IMR-90 (cell line): ENCODE results near the gene LHFPL6. TPM values are rescaled to one million over a fixed set of nuclear protein-coding genes. Genes with fewer than 3 reads are reported as not detected.

Source experiments
- ATAC-seq: fragments of 200-7000 bp; cut with Tn5 transposase; 2 replicates; pipeline ENCODE4 v1.9.1; 2020; ENCODE audit warnings: low read depth, mild to moderate bottlenecking, moderate library complexity
- BruUV-seq: library from RNA; stranded (reverse); fragments of 400-500 nt; replicated peaks from 2 replicates; lab custom pipeline; 2021; lab: Mats Ljungman, UMichigan
- CTCF ChIA-PET: fragments of 300-600 bp; formaldehyde crosslinking; extraction: SDS; loops from one replicate; lab custom pipeline; 2021; ENCODE audit warnings: antibody characterized with exemption; lab: Yijun Ruan, JAX
- POLR2A ChIA-PET: fragments of 300-600 bp; sonication (Branson Sonifier 250); formaldehyde crosslinking; loops from one replicate; lab custom pipeline; 2022; ENCODE audit warnings: antibody characterized with exemption; ENCODE audit not compliant: unreplicated experiment; lab: Charles Lee
- DNase-seq: peaks from one replicate; pipeline ENCODE4 v3.0.0; 2013
- H2AFZ ChIP-seq: replicated peaks from 2 replicates; pipeline ENCODE3; 2013; ENCODE audit warnings: low read length, mild to moderate bottlenecking; ENCODE audit not compliant: poor library complexity
- H2AK5ac ChIP-seq: 2 replicates; pipeline ENCODE4 v1.6.1; 2013; ENCODE audit warnings: low read depth, low read length, inconsistent platforms
- H2AK9ac ChIP-seq: replicated peaks from 2 replicates; pipeline ENCODE3; 2013; ENCODE audit warnings: mild to moderate bottlenecking, low read depth, low read length, moderate library complexity; ENCODE audit not compliant: poor library complexity
- H2BK120ac ChIP-seq: 2 replicates; pipeline ENCODE4 v1.6.1; 2013; ENCODE audit warnings: low read depth, low read length, inconsistent platforms
- H2BK15ac ChIP-seq: 3 replicates; pipeline ENCODE4 v1.6.1; 2013; ENCODE audit warnings: low read depth, low read length, inconsistent platforms
- H2BK20ac ChIP-seq: 2 replicates; pipeline ENCODE4 v1.6.1; 2013; ENCODE audit warnings: low read depth, mild to moderate bottlenecking, inconsistent platforms, low read length, moderate library complexity
- H2BK5ac ChIP-seq: 2 replicates; pipeline ENCODE4 v1.6.1; 2013; ENCODE audit warnings: mild to moderate bottlenecking, low read depth, low read length, inconsistent platforms; ENCODE audit not compliant: poor library complexity, severe bottlenecking
- H3K14ac ChIP-seq: replicated peaks from 2 replicates; pipeline ENCODE4 v1.6.1; 2013; ENCODE audit warnings: low read depth, low read length, inconsistent platforms
- H3K18ac ChIP-seq: 2 replicates; pipeline ENCODE4 v1.6.1; 2013; ENCODE audit warnings: low read depth, low read length, control low read depth
- H3K23ac ChIP-seq: 2 replicates; pipeline ENCODE4 v1.6.1; 2013; ENCODE audit warnings: low read depth, low read length, inconsistent platforms
- H3K27ac ChIP-seq: 2 replicates; pipeline ENCODE4 v1.5.1; 2013; ENCODE audit warnings: mild to moderate bottlenecking, control low read depth, low read length; ENCODE audit not compliant: insufficient read depth
- H3K27me3 ChIP-seq: 2 replicates; pipeline ENCODE4 v1.6.1; 2013; ENCODE audit warnings: low read length; ENCODE audit not compliant: control insufficient read depth, insufficient read depth
- H3K36me3 ChIP-seq: 2 replicates; pipeline ENCODE4 v1.6.1; 2013; ENCODE audit warnings: low read length, mixed read lengths; ENCODE audit not compliant: control insufficient read depth, insufficient read depth
- H3K4ac ChIP-seq: 2 replicates; pipeline ENCODE4 v1.6.1; 2013; ENCODE audit warnings: low read depth, low read length, inconsistent platforms
- H3K4me1 ChIP-seq: 2 replicates; pipeline ENCODE4 v1.6.1; 2013; ENCODE audit warnings: low read length, mixed read lengths; ENCODE audit not compliant: control insufficient read depth, insufficient read depth
- H3K4me2 ChIP-seq: 2 replicates; pipeline ENCODE4 v1.6.1; 2013; ENCODE audit warnings: low read depth, mild to moderate bottlenecking, control low read depth, low read length, moderate library complexity
- H3K4me3 ChIP-seq: 2 replicates; pipeline ENCODE4 v1.5.1; 2013; ENCODE audit warnings: low read depth, mild to moderate bottlenecking, control low read depth, low read length, moderate library complexity; ENCODE audit not compliant: insufficient read depth
- H3K56ac ChIP-seq: 2 replicates; pipeline ENCODE4 v1.6.1; 2013; ENCODE audit warnings: low read length, inconsistent platforms; ENCODE audit not compliant: insufficient read depth; ENCODE audit errors: extremely low read depth
- H3K79me1 ChIP-seq, 2 experiments: 2 replicates each; pipeline ENCODE4 v1.6.1; 2013; ENCODE audit warnings: low read length in 2 of 2, inconsistent platforms in 1 of 2, low read depth in 1 of 2
- H3K9ac ChIP-seq: 2 replicates; pipeline ENCODE4 v1.6.1; 2013; ENCODE audit warnings: low read depth, low read length, control low read depth
- H3K9me1 ChIP-seq: 2 replicates; pipeline ENCODE4 v1.6.1; 2013; ENCODE audit warnings: low read length, inconsistent platforms; ENCODE audit not compliant: insufficient read depth
- H3K9me3 ChIP-seq: 2 replicates; pipeline ENCODE4 v1.6.1; 2013; ENCODE audit warnings: low read length; ENCODE audit not compliant: control insufficient read depth, insufficient read depth
- H4K20me1 ChIP-seq: 2 replicates; pipeline ENCODE4 v1.6.1; 2013; ENCODE audit warnings: low read length, inconsistent platforms; ENCODE audit not compliant: insufficient read depth
- H4K5ac ChIP-seq: 2 replicates; pipeline ENCODE4 v1.6.1; 2013; ENCODE audit warnings: mild to moderate bottlenecking, low read depth, low read length, control low read depth
- H4K8ac ChIP-seq, 2 experiments: 2 replicates each; pipeline ENCODE4 v1.6.1; 2013; ENCODE audit warnings: low read depth in 2 of 2, low read length in 2 of 2, control low read depth in 1 of 2, inconsistent platforms in 1 of 2
- H4K91ac ChIP-seq: 2 replicates; pipeline ENCODE4 v1.6.1; 2013; ENCODE audit warnings: low read depth, low read length, inconsistent platforms; ENCODE audit not compliant: insufficient read depth
- BHLHE40 ChIP-seq: fragments of 150-350 bp; IDR thresholded peaks from 2 replicates; pipeline ENCODE4 v1.6.1; 2016; ENCODE audit warnings: mild to moderate bottlenecking, low read depth, low read length
- CEBPB ChIP-seq: IDR thresholded peaks from 2 replicates; pipeline ENCODE4 v1.6.1; 2012; ENCODE audit warnings: low read depth, low read length, improper control_type of control experiment
- CTCF ChIP-seq: conservative IDR thresholded peaks from 2 replicates; pipeline ENCODE4 v1.5.1; 2012; ENCODE audit warnings: mild to moderate bottlenecking, low read depth, low read length, improper control_type of control experiment
- MXI1 ChIP-seq: IDR thresholded peaks from 2 replicates; pipeline ENCODE4 v1.6.1; 2012; ENCODE audit warnings: low read depth, mild to moderate bottlenecking, low read length, moderate library complexity, borderline replicate concordance
- POLR2A ChIP-seq: IDR thresholded peaks from 2 replicates; pipeline ENCODE4 v1.6.1; 2012; ENCODE audit warnings: mild to moderate bottlenecking, low read depth, low read length
- SMC3 ChIP-seq: fragments of 150-350 bp; IDR thresholded peaks from 2 replicates; pipeline ENCODE4 v1.6.1; 2016; ENCODE audit warnings: low read depth, mild to moderate bottlenecking, antibody characterized with exemption, low read length, moderate library complexity
- USF2 ChIP-seq: fragments of 150-350 bp; IDR thresholded peaks from 2 replicates; pipeline ENCODE4 v1.6.1; 2017; ENCODE audit warnings: mild to moderate bottlenecking, antibody characterized with exemption, low read length, low read depth
- WGBS, 2 experiments: methylation state at CpG; one replicate each; pipeline versions ENCODE4 v1.1.5 to v1.1.7; 2013; ENCODE audit warnings: missing lambda C conversion rate in 2 of 2; ENCODE audit not compliant: insufficient read length in 1 of 2; ENCODE audit errors: extremely low coverage in 2 of 2; 5-methylcytosine and 5-hydroxymethylcytosine counted together
- dilution Hi-C: fragments of 300-500 bp; cut with HindIII; formaldehyde crosslinking; loops from one replicate; pipeline ENCODE4 v1.14.3; 2018; ENCODE audit warnings: low sequenced_read_pairs; ENCODE audit not compliant: unreplicated experiment
- in situ Hi-C: fragments of 300-500 bp; cut with MboI; formaldehyde crosslinking; loops from 3 replicates; pipeline ENCODE4 v1.14.3; 2019; ENCODE audit warnings: low sequenced_read_pairs, inconsistent platforms, mixed read lengths
- intact Hi-C: fragments of 100-400 bp; cut with micrococcal nuclease; formaldehyde crosslinking; loops from 2 replicates; pipeline ENCODE4 v1.10.0; 2022
- polyA plus RNA-seq, 3 experiments: library from polyadenylated mRNA; depleted of rRNA; stranded (reverse); fragments of >200 nt; gene quantifications; 2 replicates each; pipeline ENCODE4 v1.2.3, GENCODE V29; 2012; ENCODE audit warnings: low replicate concordance in 1 of 3
- total RNA-seq: library from RNA; depleted of rRNA; stranded (reverse); fragments of >200 nt; gene quantifications from 2 replicates; pipeline ENCODE4 v1.2.3, GENCODE V29; 2012

LHFPL6 gene
- total and polyA plus RNA-seq, 2 of the 4 experiments (the other 2 are of a cell fraction) = 24.7 to 36.1 TPM

GRCh38 chr13:39490136-39490535 lies 112.9 kb downstream of the LHFPL6 start:
- H3K56ac ChIP-seq = no peak overlapping the region
- TF ChIP-seq BHLHE40 (no peak), POLR2A (no peak), USF2 (no peak), MXI1 (no peak), CTCF (no peak), SMC3 (no peak), CEBPB (no peak)
- WGBS, 2 experiments = no CpG with 5 or more reads among the region's 6 CpGs
- no peak overlapping the region for H3K27ac ChIP-seq
- DNase-seq (no peak), ATAC-seq (no peak)
- BruUV-seq = no TSS peak
- no peak overlapping the region for H2BK15ac ChIP-seq
- in situ Hi-C loops (no loop called here), dilution Hi-C loops (no loop called here), intact Hi-C loops (no loop called here)
- no peak overlapping the region for H2AK5ac ChIP-seq
- no peaks in the 10 kb centered on the region for H3K9me3 ChIP-seq
- H2BK20ac ChIP-seq = no peak overlapping the region
- no peak overlapping the region for H3K9ac ChIP-seq
- no peak overlapping the region for H3K18ac ChIP-seq
- H3K9me1 ChIP-seq = no peaks in the 10 kb centered on the region; the same call in 1 of the 2 replicates
- no peak overlapping the region for H2AFZ ChIP-seq
- H4K5ac ChIP-seq = no peak overlapping the region
- no peak overlapping the region for H3K14ac ChIP-seq
- no peak overlapping the region for H2BK5ac ChIP-seq
- H4K8ac ChIP-seq = no peak overlapping the region
- no peaks in the 10 kb centered on the region for H3K36me3 ChIP-seq
- H3K4ac ChIP-seq = no peak overlapping the region
- no peaks in the 10 kb centered on the region for H3K4me1 ChIP-seq
- H4K91ac ChIP-seq = no peak overlapping the region
- no peak overlapping the region for H3K4me3 ChIP-seq
- no peaks in the 10 kb centered on the region for H4K20me1 ChIP-seq
- no peaks in the 10 kb centered on the region for H3K27me3 ChIP-seq
- no peak overlapping the region for H3K23ac ChIP-seq
- H3K79me1 ChIP-seq = peaks cover 22 to 33% of the 10 kb centered on the region in 2 experiments; a peak in 3 of 4 replicates
- H3K4me2 ChIP-seq = no peak overlapping the region
- no peak overlapping the region for H2AK9ac ChIP-seq
- ChIA-PET POLR2A (no interaction called here), CTCF (no interaction called here)
- no peak overlapping the region for H2BK120ac ChIP-seq
